GM18499 (cell line): ENCODE data around the gene GABBR2.

Experiments used
- ATAC-seq: cut with Tn5 transposase; IDR thresholded peaks from one replicate; pipeline ENCODE4 v1.9.1; 2021; ENCODE audit warnings: moderate number of reproducible peaks; ENCODE audit not compliant: insufficient read depth, unreplicated experiment

Gene GABBR2

DNA sequence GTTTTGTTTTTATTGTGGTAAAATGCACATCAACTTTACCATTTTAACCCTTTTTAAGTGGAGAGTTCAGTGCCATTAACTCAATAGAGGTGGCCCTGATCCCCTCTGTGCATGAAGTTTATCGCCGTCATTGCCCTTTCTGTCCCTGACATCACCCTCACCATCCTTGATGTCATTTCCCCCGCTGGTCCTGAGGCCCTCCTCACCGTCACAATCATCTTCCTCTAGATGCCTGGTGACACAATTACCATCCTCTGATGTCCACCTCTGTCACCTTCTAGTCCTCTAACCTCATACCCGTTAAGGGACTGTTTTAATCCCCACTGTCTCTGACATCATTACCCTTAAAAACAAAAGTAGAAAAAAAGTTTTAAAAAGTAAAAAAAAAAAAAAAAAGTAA is 340.8 kb downstream of the GABBR2 start:
- ATAC-seq: no peak

DNA sequence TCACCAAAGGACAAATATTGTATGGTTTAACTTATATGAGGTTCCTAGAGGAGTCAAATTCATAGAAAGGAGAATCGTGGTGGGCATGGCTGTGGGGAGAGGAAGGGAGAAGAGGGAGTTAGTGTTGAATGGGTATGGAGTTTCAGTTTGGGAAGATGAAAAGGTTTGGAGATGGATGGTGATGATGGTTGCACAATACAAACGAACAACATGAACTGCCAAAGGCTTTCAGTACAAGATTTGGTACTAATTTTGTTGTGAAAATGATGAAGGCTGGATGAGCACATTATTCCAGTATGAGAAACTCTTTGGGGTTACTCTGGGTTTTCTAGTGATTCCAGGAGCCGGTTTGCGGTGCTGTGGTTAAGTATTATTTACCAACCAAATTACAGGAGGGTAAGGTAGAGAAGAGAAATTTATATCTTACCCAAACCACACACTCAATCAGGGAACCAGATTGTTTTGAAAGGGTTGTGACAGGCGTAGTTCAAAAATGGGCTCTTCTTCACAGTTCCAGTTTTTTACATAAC is 341.3 kb downstream of the GABBR2 start:
- no peak for ATAC-seq

DNA sequence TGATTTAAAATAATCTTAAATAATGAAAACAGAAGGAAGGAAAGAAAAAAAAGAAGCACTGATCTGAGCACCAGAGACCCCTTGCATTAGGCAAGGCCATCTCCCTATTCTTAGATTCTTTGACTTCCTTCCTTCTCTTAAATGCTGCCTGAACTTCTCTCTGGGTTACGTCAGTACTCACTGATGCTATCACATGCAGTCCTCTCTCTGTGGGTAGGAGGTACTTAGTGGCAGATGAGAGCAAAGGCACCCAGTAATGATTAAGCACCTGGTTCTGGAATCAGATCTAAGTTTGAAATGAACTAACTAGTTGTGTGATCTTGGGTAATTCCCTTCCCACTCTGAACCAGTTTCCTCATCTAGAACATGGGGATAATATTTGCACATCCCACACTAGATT is 343.0 kb downstream of the GABBR2 start:
- ATAC-seq: no peak

DNA sequence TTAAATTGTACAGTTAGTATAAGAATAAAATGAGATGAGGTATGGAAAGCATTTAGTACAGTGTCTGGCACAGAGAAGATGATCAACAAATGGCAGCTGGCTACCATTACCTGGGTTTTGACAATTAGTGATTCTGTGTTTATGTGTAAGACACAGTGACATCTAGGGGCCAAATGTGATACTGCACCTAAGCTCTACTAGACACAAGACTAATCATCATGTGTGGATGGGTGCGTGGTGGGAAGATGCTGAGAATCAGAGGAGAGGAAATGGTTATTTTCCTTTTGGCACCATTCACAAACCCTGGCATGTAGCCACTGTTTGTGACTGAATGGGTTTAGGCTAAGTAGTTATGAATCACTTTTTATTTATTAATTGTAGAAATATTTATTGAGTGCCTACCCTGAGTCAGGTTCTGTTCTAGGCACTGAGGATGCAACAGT is 343.5 kb downstream of the GABBR2 start:
- ATAC-seq: no peak

DNA sequence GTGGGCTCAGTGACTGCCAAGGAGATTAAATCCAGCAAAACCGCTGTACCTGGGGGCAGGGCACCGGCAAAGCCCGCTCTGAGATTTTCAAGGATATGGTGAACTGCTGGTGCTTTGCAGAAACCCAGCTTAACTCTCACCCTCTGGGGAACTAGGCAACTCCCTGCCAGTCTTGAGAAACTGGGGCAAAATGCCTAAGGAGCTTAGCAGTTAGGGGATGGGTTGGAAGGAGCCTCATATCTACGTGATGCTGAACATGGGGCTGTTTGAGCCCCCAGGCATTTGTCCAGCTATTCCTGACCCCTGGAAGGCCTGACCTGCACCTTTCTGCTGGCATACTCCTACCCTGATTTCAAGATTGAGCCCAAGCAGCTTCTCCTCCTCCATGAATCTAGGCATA is 344.6 kb downstream of the GABBR2 start:
- ATAC-seq: no peak

DNA sequence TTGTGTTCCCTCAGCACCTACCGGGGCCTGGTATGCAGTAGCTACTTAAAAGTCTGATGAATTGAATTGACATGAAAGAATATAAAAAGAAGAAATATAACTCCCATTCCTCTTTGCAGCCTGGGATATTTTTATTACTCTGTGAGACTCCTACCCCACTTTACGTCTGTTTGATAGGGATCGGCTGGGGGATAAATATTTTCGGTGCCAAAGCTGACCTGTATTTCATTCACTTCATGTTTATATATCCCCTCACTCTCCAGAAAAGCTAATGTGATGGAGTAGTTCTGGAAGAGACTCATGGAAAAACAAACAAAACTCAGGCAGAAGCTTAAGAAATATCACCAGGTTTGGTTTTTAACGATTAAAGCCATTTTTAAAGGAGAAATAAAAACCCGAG is 345.1 kb downstream of the GABBR2 start:
- ATAC-seq: no peak

DNA sequence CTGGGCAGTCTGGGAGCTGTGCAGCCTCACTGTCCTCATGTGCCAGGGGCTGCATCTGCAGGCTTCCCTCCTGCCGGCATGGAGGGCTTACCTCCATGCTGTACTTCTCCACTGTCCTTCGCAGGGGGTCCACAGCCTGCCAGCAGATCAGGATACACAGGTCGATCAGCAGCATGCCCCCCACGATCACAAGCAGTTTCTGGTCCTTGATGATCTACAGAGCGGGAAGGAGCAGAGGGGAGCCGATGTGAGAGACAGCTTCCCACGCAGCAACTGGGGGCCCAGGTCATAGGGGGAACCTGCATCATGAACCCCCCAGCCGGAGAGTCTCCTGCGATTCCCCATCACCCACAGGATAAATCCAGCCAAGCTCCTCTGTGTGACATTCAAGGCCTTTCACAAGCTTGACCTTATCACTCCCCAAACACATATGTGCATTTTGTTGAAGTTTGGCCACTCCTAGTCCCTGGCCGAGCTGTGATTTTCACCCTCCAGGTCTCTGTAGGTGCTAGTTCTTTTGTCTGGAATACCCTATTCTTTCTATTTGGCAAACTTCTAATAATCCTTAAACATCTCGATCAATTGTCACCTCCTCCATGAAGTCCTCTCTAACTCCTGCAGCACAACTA is 346.0 kb downstream of the GABBR2 start:
- ATAC-seq: no peak

DNA sequence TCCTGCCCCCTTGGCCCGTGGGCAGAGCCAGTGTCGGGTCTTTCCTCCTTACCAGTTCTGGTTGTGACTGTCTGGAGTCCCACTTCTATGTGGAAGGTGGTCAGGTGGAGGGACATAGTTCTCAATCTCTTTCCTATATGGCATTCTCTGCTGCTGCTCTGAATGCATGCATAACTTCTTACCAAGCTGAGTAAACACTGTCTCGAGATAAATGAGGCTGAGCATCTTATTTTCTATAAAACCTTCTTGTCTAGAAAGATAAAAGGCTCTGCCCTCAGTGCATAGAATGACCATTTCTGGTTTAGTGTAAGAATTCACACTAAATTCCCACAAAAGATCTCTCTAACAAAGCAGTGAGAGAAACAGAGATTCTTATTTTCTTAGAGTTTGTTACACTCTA is 347.1 kb downstream of the GABBR2 start:
- ATAC-seq: no peak

DNA sequence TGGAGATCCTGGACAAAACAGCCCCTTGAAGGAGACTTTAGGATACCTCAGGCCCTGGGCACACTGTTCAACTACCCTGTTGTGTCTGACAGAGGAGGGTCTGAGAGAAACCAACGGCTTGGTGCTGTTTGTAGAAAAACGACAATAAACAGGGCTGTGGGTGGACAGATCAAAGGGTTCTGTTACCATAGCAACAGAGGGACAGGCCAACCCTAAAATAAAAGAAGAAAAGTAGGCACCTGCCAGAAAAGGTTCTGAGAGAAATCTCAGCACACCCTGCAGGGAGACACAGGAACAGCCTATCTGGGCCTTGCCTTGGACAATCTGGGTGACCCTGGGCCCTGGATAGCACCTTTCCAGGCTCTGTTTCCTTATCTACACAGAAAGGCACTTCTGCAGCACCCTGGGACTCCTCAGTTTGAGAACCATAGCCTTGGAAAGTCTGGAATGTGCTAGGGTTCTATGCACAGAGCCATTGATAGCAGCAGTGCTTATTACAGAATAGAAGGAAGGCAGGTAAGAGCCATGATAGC is 348.5 kb downstream of the GABBR2 start:
- ATAC-seq: no peak

DNA sequence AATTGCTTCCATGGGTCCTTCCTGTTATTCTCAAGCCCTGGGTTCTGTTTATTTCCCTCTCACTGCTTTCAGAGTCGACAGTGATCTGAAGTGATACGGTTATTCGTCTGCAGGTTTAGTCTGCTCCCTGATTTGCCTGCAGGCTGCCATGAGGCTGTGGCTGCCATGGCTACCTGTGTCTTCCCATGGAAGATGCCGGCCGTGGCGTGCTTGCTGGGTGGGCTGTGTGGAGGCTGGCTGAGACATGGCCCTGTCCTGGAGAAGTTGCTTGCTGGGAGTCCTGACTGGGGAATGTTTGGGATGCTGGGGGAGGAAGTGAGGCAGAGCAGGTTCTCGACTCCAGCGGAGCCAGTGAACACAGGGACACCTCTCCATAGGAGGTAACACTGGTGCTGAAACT is 349.2 kb downstream of the GABBR2 start:
- ATAC-seq: no peak

DNA sequence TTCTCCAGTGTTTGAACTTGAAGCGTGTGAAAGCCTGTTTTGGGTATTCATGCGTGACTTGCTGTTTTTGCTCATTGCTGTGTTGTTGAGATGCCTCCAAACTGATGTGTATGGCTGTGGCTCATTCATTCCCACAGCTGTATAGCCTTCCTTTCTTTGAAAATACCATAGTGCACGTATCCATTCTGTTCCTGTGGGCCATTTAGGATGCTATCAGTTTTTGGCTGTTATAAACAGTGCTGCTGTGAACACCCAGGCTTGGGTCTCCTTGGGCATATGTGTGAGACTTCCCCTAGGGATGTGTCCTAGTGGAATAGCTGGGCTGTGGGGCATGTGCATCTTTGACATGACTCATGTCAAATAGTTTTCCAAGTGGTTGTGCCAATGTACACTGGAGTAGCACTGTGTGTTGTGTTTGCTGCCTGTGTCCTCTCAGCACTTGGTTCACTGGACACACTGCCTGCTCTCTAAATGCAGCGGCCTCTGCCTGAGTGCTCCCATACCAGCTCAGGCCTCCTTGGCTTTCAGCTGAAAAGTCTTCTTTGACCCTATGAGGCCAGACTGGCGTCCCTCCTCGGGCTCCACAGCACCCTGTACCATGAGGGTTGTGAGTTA is 350.7 kb downstream of the GABBR2 start:
- no peak for ATAC-seq

DNA sequence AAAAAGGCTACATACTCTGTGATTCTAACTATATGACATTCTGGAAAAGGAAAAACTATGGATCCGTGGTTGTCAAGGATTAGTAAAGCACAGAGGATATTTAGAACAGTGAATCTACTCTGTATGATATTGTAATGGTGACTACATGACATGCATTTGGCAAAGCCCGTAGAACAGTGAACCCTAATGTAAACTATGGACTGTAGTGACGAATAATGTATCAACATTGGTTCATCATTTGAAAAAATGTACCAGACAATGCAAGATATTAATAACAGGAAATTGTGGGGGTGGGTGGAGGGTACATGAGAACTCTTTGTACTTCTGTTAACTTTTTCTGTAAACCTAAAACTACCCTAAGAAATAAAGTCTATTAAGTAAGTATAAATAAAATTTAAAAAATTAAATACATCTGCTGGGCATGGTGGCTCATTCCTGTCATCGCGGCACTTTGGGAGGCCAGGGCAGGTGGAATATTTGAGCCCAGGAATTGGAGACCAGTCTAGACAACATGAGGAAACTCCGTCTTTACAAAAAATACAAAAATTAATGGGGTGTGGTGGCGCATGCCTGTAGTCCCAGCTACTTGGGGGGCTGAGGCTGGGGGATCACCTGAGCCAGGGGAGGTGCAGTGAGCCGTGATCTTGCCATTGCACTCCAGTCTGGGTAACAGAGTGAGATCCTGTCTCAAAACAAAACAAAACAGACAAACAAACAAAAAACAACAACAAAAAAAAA is 351.6 kb downstream of the GABBR2 start:
- ATAC-seq: no peak

DNA sequence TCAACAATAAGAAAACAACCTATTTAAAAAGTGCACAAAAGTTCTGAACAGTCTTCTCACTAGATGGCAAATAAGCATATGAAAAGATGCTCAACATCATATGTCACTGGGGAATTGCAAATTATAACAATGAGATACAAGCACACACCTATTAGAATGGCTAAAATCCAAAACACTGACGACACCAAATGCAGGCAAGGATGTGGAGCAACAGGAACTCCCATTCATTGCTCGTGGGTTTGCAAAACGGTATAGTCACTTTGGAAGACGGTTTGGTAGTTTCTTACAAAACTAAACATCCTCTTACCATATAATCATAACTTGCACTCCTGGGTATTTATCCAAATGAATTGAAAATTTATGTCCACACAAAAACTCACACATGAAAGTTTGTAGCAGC is 352.4 kb downstream of the GABBR2 start:
- ATAC-seq: no peak

DNA sequence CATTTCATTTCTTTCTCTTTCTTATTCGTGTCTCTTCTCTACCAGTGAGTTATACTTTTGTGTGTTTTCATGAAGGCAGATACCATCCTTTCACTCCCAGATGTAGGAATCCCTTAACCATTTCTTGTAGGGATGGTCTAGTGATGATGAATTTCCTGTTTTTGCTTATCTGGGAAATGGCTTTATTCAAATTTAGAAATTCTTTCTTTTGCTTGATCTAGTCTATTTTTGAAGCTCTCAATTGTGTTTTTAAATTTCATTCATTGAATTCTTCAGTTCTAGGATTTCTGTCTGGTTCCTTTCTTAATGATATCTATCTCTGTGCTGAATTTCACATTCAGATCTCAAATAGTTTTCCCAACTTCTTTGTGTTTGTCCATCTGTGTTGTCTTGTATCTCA is 357.4 kb downstream of the GABBR2 start:
- ATAC-seq: no peak

DNA sequence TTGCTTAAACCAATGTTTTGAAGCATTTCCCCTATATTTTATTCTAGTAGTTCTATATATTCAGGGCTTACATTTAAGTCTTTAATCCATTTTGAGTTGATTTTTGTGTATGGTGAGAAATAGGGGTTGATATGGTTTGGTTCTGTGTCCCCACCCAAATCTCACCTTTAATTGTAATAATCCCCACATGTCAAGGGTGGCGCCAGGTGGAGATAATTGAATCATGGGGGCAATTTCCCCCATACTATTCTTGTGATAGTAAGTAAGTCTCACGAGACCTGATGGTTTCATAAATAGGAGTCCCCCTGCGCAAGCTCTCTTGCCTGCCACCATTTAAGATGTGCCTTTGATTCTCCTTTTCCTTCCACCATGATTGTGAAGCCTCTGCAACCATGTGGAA is 361.1 kb downstream of the GABBR2 start:
- ATAC-seq: no peak

DNA sequence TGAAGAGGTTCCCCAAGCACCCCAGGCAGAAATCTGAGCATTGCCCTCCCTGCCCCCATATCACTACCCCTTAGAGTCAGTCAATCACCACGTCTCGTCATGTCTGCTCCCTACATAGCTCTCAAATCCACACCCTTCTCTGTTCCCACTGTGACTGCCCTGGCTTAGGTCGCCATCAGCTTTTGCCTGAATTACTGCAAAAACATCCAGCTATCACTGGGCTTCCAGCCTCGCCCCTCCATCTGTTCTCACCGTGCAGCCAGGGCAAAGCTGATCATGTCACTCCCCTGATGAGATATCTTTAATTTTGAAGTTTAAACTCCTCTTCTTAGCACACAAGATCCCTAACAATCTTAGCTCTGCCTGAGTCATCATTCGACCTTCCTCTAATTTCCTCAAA is 363.7 kb downstream of the GABBR2 start:
- ATAC-seq: no peak

DNA sequence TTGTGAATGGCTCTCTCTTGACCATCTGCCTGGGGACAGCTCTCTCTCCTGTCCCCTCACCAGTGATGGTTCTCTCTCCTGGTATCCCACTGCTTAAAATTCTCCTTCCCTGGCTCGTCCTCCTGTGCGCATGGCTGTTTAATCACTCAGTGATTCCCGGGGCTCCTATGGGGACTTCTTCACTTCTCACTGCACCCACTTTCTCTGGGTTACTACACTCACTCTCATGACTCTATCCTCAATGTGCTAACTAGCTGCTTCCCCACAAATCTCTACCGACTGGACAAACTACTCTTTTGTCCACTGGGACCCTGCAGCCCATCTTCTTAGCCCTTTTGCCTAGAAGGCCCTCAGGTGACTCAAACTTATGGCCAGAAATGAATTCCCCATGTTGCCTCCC is 364.2 kb downstream of the GABBR2 start:
- no peak for ATAC-seq

DNA sequence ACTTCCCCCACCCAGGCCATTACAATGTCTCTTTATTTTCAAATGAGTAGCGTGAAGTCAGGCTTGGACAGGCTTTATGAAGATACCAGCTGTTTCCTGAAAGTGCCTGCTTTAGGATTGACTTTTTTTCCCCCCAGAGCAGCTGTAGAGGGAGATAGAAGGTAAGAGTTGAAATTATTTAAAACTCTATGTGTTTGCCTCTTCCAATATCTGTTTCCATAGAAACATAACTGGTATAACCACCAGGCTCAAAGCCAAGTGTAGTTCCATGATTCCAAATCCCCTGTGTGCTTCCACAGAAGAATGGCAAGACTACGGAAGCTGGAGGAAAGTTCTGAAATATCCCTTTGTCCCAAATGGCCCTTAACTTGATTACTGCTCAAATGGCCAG is 365.9 kb downstream of the GABBR2 start:
- ATAC-seq: no peak

DNA sequence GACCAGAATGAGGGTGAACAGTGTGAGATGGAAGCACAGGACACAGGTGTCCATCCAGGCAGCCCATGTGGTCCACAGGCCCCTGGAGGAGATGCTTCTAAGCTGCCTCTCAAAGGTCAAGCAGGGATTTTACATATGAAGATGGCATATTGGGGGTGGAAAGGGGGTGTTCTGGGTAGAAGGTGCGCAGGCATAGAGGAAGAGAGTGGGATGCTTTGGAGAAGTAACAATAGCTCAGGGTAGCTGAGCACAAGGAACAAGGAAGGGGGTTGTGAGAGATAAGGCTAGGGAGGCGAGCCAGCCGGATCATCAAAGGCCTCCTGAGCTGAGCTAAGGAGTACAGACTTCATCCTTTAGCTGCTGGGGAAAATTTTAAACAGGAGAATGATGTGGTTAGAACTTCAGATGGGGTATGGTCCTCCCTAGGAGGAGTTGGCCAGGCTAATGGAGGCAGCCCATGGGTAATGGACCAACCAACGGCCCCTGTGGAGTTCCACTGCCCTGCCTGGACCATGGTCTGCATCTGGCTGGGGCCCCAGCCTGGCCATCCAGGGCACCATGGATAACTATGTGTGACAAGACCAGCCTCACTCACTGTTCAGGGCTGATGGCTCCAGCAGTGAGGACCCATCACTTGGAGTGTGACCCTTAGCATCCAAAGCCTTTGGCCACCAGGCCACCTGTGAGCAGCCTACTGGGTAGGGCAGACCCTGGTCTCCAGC is 366.5 kb downstream of the GABBR2 start:
- no peak for ATAC-seq

DNA sequence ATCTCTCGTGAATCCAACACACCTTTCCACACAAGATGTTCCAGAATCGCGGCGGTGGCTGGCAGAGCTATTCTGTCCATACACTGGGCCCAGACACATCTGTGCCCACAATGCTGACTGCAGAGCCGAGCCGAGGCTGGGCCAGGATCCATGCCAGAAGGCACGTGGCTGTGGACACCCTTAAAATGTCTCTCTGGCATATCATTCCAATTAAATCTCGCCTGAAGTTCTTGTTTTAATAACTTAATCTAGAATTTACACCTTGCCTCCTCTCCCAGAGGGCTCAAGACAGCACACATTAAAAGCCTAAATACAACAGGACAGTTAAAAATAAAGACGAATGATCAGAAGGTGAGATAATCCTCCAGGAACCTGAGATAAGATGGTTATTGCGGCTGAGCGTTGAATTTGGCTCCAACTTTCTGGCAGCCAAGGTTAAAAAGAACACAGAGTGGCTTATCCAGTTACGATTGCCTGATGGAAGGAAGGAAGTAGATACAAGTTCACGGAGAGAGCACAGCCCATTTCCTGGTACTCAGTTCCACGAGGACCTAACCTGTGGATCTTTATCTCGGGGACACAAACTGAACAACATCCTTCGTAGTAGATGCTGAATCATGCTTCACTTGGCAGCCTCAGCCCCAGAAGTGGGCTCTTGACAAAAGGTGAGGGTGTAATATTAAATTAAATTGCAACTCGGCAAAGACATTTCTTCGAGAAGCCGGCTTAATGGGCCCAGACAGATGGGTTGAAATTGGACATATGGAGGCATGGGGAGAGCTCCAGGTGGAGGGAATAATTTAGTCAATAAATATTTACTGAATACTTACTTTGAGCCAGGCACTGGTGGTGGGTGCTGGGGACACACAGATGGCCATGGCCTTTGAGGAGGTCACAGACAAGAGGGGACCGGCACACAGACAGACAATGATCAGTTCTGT is 367.3 kb downstream of the GABBR2 start:
- ATAC-seq: no peak
